Measurements from ENCODE around the gene CISD3.

- no peak for TF ChIP-seq CTCF (conservative IDR thresholded peaks at IDR 0.05; ENCODE audit: low read depth, low read length)
- no peak for TF ChIP-seq EZH2 (IDR thresholded peaks at IDR 0.05; ENCODE audit: low read length, unreplicated experiment)
- no peak for TF ChIP-seq EZH2phosphoT487 (IDR thresholded peaks at IDR 0.05; ENCODE audit: borderline replicate concordance, low read length)
Measured at GRCh38 chr17:38717139-38717745, 12.9 kb upstream of the CISD3 start.

Measured in PC-3 (cell line).